ENCODE data around the gene DIP2B. TPM values are rescaled to one million over a fixed set of nuclear protein-coding genes. Genes with fewer than 3 reads are reported as not detected.
A peak's percentile ranks its signal among the peaks of the same experiment; 100 is the strongest.

The DIP2B gene
- total and polyA plus RNA-seq, 2 of the 13 experiments (the other 11 are each of a cell fraction or from before 2014, with no cell fraction given): 32.1 to 35.8 TPM

DNA sequence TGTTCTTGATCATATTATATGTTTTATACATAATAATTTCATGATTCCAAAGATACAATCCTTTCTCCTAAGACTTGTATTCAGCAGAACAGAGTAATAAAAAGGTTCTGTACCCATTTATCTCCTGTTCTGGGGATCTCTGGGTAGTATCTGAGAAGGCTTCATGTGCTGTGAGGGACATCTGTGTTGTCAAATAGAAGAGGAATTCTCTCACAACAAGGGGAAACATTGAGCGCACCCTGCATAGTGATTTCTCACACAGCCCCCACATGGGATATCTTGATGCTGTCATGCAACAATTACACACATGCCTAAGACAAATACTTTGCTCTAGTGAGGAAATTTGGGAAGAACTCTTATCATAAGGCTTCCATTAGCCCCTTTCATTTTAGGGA lies 157.3 kb downstream of the DIP2B start:
- Histone ChIP-seq H3K79me2 (ENCODE audit: insufficient read depth, low read length) (peaks cover 6% of the 10 kb centered on the region), H3K9me3 (ENCODE audit: low read length) (no peaks in the 10 kb centered on the region), H3K4me1 (ENCODE audit: insufficient read depth, low read length) (peaks cover 47% of the 10 kb centered on the region), H3K36me3 (replicated peaks in 1 of 2; ENCODE audit: control insufficient read depth in 1 of 2, insufficient read depth in 2 of 2, low read length in 2 of 2) (peaks cover 12 to 26% of the 10 kb centered on the region in 2 experiments; a peak in 4 of 5 replicates), H3K4me3 (replicated peaks in 1 of 3; ENCODE audit: insufficient read depth in 1 of 3, low read depth in 2 of 3, low read length in 3 of 3) (no peak overlapping the region), H2AFZ (ENCODE audit: low read length) (no peak overlapping the region), H3K4me2 (ENCODE audit: low read depth, low read length) (no peak overlapping the region), H3K27ac (ENCODE audit: extremely low read length, insufficient read depth, low read length) (no peak overlapping the region), H3K9ac (ENCODE audit: insufficient read depth, low read depth, low read length) (no peak overlapping the region), H4K20me1 (ENCODE audit: insufficient read depth, low read length) (no peaks in the 10 kb centered on the region), H3K27me3 (ENCODE audit: control insufficient read depth in 1 of 2, insufficient read depth in 2 of 2, low read length in 2 of 2) (no peaks in the 10 kb centered on the region)
- ATAC-seq (no peak), FAIRE-seq (no peak), DNase-seq (ENCODE audit: low spot score) (no peak)
- POLR2A ChIA-PET: no interaction called here
- in situ Hi-C loops (cut with HindIII; ENCODE audit: extremely low pct_ligation_motif_present, low pct_unique_long_range_greater_than_20kb) (no loop called here), intact Hi-C loops (cut with micrococcal nuclease; ENCODE audit: unreplicated experiment) (no loop called here)
- TF ChIP-seq, protein P1, sequence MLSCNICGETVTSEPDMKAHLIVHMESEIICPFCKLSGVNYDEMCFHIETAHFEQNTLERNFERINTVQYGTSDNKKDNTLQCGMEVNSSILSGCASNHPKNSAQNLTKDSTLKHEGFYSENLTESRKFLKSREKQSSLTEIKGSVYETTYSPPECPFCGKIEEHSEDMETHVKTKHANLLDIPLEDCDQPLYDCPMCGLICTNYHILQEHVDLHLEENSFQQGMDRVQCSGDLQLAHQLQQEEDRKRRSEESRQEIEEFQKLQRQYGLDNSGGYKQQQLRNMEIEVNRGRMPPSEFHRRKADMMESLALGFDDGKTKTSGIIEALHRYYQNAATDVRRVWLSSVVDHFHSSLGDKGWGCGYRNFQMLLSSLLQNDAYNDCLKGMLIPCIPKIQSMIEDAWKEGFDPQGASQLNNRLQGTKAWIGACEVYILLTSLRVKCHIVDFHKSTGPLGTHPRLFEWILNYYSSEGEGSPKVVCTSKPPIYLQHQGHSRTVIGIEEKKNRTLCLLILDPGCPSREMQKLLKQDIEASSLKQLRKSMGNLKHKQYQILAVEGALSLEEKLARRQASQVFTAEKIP (CRISPR knock-in tag; IDR thresholded peaks at IDR 0.05; ENCODE audit: borderline replicate concordance): no peak
- TF ChIP-seq FOXK2 (IDR thresholded peaks at IDR 0.05): no peak
- TF ChIP-seq ARNT (IDR thresholded peaks at IDR 0.05): no peak
- TF ChIP-seq POLR2G (IDR thresholded peaks at IDR 0.05; ENCODE audit: low read depth, low read length): no peak
- TF ChIP-seq ZSCAN9 (CRISPR knock-in tag; IDR thresholded peaks at IDR 0.05; ENCODE audit: borderline replicate concordance): no peak
- TF ChIP-seq RBM22 (optimal IDR thresholded peaks at IDR 0.05; ENCODE audit: low read length): peak; percentile 44
- 93% methylated on average over 1 of the region's 1 CpG for WGBS (ENCODE audit: low lambda C conversion rate)
- CTCF ChIA-PET (ENCODE audit: low intra/inter-chr PET ratio, low total read pairs): no interaction called here
- BruUV-seq (replicated peaks): TSS peak; percentile 31

DNA sequence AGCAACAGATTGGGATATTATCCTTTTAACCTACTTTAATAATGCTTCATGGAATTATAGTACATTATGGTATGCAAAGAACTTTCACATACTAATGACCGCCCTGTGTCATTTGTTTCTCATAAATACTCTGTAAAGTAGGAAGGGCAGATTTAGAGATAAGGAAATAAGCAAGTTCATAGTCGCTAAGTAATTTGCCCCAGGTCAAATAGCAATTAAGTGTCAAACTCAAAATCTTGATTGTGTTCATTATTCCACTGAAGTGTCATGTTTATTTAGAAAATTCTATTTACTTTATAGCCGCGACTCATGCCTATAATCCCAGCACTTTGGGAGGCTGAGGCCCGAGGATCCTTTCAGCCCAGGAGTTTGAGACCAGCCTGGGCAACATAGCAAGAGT lies 160.4 kb downstream of the DIP2B start:
- DNase-seq (ENCODE audit: low spot score) (no peak), FAIRE-seq (no peak), ATAC-seq (no peak)
- WGBS (ENCODE audit: low lambda C conversion rate): 97% methylated on average over 5 of the region's 5 CpGs
- Histone ChIP-seq H3K79me2 (ENCODE audit: insufficient read depth, low read length) (peaks cover 2% of the 10 kb centered on the region), H3K36me3 (replicated peaks in 1 of 2; ENCODE audit: control insufficient read depth in 1 of 2, insufficient read depth in 2 of 2, low read length in 2 of 2) (peaks cover 11 to 30% of the 10 kb centered on the region in 2 experiments; a peak in 4 of 5 replicates), H3K9me3 (ENCODE audit: low read length) (no peaks in the 10 kb centered on the region), H3K27me3 (ENCODE audit: control insufficient read depth in 1 of 2, insufficient read depth in 2 of 2, low read length in 2 of 2) (no peaks in the 10 kb centered on the region), H3K9ac (ENCODE audit: insufficient read depth, low read depth, low read length) (no peak overlapping the region), H3K4me2 (ENCODE audit: low read depth, low read length) (no peak overlapping the region), H3K27ac (ENCODE audit: extremely low read length, insufficient read depth, low read length) (no peak overlapping the region), H3K4me1 (ENCODE audit: insufficient read depth, low read length) (peaks cover 19% of the 10 kb centered on the region), H2AFZ (ENCODE audit: low read length) (no peak overlapping the region), H3K4me3 (replicated peaks in 1 of 3; ENCODE audit: insufficient read depth in 1 of 3, low read depth in 2 of 3, low read length in 3 of 3) (no peak overlapping the region), H4K20me1 (ENCODE audit: insufficient read depth, low read length) (no peaks in the 10 kb centered on the region)
- CTCF ChIA-PET (ENCODE audit: low intra/inter-chr PET ratio, low total read pairs): no interaction called here
- intact Hi-C loops (cut with micrococcal nuclease; ENCODE audit: unreplicated experiment): no loop called here
- POLR2A ChIA-PET: no interaction called here
- no TSS peak for BruUV-seq (replicated peaks)
- TF ChIP-seq, protein P2, sequence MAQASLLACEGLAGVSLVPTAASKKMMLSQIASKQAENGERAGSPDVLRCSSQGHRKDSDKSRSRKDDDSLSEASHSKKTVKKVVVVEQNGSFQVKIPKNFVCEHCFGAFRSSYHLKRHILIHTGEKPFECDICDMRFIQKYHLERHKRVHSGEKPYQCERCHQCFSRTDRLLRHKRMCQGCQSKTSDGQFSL (CRISPR knock-in tag; IDR thresholded peaks at IDR 0.05): no peak
- TF ChIP-seq SP4 (CRISPR knock-in tag; IDR thresholded peaks at IDR 0.05) (no peak), AHR (CRISPR knock-in tag; IDR thresholded peaks at IDR 0.05) (no peak), PLRG1 (conservative IDR thresholded peaks at IDR 0.05) (no peak)
- TF ChIP-seq, protein P3, sequence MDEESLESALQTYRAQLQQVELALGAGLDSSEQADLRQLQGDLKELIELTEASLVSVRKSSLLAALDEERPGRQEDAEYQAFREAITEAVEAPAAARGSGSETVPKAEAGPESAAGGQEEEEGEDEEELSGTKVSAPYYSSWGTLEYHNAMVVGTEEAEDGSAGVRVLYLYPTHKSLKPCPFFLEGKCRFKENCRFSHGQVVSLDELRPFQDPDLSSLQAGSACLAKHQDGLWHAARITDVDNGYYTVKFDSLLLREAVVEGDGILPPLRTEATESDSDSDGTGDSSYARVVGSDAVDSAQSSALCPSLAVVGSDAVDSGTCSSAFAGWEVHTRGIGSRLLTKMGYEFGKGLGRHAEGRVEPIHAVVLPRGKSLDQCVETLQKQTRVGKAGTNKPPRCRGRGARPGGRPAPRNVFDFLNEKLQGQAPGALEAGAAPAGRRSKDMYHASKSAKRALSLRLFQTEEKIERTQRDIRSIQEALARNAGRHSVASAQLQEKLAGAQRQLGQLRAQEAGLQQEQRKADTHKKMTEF (CRISPR knock-in tag; IDR thresholded peaks at IDR 0.05): no peak
- TF ChIP-seq, protein P4, sequence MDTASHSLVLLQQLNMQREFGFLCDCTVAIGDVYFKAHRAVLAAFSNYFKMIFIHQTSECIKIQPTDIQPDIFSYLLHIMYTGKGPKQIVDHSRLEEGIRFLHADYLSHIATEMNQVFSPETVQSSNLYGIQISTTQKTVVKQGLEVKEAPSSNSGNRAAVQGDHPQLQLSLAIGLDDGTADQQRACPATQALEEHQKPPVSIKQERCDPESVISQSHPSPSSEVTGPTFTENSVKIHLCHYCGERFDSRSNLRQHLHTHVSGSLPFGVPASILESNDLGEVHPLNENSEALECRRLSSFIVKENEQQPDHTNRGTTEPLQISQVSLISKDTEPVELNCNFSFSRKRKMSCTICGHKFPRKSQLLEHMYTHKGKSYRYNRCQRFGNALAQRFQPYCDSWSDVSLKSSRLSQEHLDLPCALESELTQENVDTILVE (CRISPR knock-in tag; IDR thresholded peaks at IDR 0.05): no peak
- in situ Hi-C loops (cut with HindIII; ENCODE audit: extremely low pct_ligation_motif_present, low pct_unique_long_range_greater_than_20kb): no loop called here
